CD4-positive, alpha-beta T cell treated with Interleukin-10 for 1 hour (primary cell): ENCODE measurements around the gene HTR7.
"Not testable (repeated sequence)": the region's sequence is repeated elsewhere in the genome, so short reads cannot be mapped to it uniquely, and the experiment has no call there.

ENCODE experiments used
- DNase-seq: peaks from one replicate; pipeline ENCODE4 v3.0.0-alpha.2; 2020

The HTR7 gene

GRCh38 chr10:90856964-90857634, 740 bp downstream of the HTR7 start:
- no peak for DNase-seq

GRCh38 chr10:90856261-90856660, 1.6 kb downstream of the HTR7 start:
- DNase-seq, result no peak

- DNase-seq, result no peak
Observed at GRCh38 chr10:90855126-90855525, 2.7 kb downstream of the HTR7 start.

GRCh38 chr10:90849956-90850749, 7.7 kb downstream of the HTR7 start:
- no peak for DNase-seq

- DNase-seq, result no peak
Observed at GRCh38 chr10:90847436-90847835, 10.4 kb downstream of the HTR7 start.

GRCh38 chr10:90846746-90847145, 11.1 kb downstream of the HTR7 start:
- DNase-seq, result no peak

GRCh38 chr10:90845726-90846125, 12.1 kb downstream of the HTR7 start:
- DNase-seq, result no peak

GRCh38 chr10:90842725-90843124, 15.1 kb downstream of the HTR7 start:
- DNase-seq, result no peak

GRCh38 chr10:90837486-90837885, 20.4 kb downstream of the HTR7 start:
- no peak for DNase-seq

- no peak for DNase-seq
Observed at GRCh38 chr10:90834326-90834725, 23.5 kb downstream of the HTR7 start.

GRCh38 chr10:90832111-90832510, 25.7 kb downstream of the HTR7 start:
- no peak for DNase-seq

- no peak for DNase-seq
Observed at GRCh38 chr10:90822508-90822907, 35.3 kb downstream of the HTR7 start.

- not testable (repeated sequence) for DNase-seq
Observed at GRCh38 chr10:90821864-90822263, 36.0 kb downstream of the HTR7 start.

- DNase-seq, result no peak
Observed at GRCh38 chr10:90819911-90820310, 37.9 kb downstream of the HTR7 start.

- DNase-seq, result no peak
Observed at GRCh38 chr10:90818736-90819135, 39.1 kb downstream of the HTR7 start.

GRCh38 chr10:90817128-90817889, 40.5 kb downstream of the HTR7 start:
- DNase-seq, result no peak

GRCh38 chr10:90816466-90816865, 41.4 kb downstream of the HTR7 start:
- DNase-seq, result no peak

GRCh38 chr10:90813594-90814365, 44.1 kb downstream of the HTR7 start:
- DNase-seq, result no peak

GRCh38 chr10:90807106-90807505, 50.7 kb downstream of the HTR7 start:
- not testable (repeated sequence) for DNase-seq

GRCh38 chr10:90806677-90807076, 51.2 kb downstream of the HTR7 start:
- DNase-seq, result no peak

GRCh38 chr10:90805206-90805605, 52.6 kb downstream of the HTR7 start:
- DNase-seq, result no peak

GRCh38 chr10:90804354-90804753, 53.5 kb downstream of the HTR7 start:
- no peak for DNase-seq

- no peak for DNase-seq
Observed at GRCh38 chr10:90801608-90802007, 56.2 kb downstream of the HTR7 start.
